COR-L47 (cell line): ENCODE results near the gene CST11.
"Not testable (repeated sequence)": the region's sequence is repeated elsewhere in the genome, so short reads cannot be mapped to it uniquely, and the experiment has no call there.

ENCODE experiments used
- DNase-seq: peaks from one replicate; lab custom pipeline; 2025; lab: John Stamatoyannopoulos, UW

The CST11 gene, protein sequence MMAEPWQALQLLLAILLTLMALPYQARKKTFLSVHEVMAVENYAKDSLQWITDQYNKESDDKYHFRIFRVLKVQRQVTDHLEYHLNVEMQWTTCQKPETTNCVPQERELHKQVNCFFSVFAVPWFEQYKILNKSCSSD

DNA sequence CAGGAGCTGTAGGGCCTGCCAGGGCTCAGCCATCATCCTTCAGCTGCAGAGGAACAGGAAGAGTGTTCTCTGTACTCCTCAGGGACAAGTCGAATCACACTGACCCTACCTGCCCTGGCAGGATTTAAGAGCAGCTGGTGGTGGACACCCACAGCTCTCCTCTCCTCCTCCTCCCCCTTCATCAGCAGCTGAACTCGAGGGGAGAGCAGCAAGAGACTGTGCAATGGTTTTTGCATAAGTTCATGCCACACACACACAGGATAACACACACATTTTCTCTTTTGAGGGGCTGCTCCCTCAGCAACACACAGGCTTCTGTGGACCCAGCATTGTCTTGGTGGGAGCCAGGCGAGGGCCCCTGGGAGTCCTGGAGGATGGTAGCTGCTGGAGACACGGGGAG is at the start of gene CST11:
CST11 (minus strand) TSS at position 101 of the 400 bp plus-strand sequence; CDS start at position 36, 65 bp downstream.
- DNase-seq, result no peak

DNA sequence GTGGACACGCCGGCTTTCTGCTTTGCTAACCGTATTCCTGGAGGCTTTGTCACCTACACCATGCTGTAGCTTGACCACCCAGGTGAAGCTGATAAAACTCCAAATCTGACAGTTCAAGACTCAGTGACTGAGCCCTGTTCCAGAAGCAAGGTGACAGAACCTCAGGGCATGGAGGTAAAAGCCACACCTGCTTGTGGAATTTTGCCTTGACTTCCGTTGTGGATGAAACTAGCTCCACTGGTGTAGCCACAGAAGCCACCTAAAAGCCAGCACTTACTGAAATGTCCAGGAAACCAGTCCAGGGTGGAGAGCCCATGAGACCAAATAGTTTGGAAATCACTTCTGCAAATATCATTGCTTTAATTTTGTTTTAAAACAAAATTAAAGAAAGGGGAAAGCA is 49.2 kb upstream of the CST11 start:
- no peak for DNase-seq

DNA sequence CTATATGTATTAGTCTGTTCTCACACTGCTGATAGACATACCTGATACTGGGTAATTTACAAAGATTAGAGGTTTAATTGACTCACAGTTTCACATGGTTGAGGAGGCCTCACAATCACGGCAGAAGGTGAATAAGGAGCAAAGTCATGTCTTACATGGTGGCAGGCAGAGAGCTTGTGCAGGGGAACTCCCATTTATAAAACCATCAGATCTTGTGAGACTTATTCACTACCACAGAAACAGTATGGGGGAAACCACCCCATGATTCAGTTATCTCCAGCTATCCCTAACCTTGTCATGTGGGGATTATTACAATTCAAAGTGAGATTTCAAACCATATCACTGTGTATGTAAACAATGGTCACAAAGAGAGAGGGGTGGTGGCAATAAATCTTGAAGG is 44.9 kb upstream of the CST11 start:
- DNase-seq, result no peak

DNA sequence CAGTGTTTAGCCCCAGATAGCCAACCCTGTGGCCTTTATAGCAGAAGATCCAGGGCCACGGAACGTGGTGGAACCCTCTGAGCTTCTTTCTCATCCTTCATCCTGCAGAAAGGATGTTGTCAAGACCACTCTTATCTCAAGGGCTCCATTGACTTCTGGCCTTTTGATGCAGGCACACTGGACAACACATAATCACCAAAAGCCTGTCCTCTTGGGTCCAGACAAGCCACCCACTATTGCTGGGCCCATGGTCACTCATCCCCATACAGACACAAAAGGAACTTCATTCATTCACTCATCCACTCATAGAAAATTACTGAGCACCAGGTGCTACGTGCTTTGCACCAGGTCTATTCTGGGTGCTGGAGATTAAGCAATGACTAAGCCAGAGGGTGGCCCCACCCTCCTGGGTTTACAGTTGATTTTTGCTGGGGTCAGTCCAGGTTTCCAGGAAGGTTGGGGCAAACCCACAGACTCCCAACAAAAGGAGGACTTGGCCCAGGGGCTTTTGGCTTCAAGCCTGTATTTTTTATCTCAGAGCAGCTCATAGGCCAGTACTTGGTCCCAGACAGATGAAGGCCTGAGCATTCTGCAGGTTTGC is 40.6 kb upstream of the CST11 start:
- DNase-seq, result no peak

DNA sequence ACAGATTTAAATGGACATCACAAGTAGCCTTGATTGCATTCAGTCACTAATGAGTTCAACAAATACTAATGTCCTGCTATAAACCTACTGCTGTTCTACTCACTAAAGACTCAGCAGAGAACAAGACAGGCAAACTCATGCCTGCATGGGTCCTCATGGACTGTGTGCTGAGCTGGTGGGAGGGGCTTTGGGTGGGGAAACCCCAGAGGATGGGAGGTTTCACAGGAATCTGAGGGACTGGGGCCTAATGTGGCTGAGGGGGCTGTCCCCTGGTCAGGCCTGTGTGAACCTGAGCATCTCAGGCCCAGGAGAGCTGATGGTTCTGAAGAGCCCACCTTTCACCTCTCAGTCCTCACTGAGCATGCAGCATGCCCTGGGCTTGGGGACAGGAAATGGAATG is 39.6 kb upstream of the CST11 start:
- no peak for DNase-seq

DNA sequence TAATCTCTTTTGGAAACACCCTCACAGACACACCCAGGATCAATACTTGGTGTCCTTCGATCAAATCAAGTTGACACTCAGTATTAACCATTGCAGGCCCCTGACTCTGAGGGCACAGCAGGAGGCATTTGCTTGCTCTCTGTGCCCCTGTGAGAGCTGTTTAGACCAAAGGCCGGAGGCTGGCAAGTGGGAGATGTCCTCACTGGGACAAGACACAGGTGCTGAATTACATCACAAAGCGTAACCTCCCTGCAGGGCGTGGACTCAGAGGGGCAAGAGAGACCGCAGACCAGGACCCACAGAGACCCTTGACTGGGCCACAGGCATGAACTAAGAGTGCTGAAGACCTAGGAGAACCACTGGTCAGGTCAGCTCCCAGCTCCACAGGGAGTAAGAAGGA is 38.1 kb upstream of the CST11 start, which contains the start of gene CST8:
CST8 (plus strand) TSS at position 301 of the 400 bp plus-strand sequence. CDS start 551 bp downstream, outside the sequence.
- no peak for DNase-seq

DNA sequence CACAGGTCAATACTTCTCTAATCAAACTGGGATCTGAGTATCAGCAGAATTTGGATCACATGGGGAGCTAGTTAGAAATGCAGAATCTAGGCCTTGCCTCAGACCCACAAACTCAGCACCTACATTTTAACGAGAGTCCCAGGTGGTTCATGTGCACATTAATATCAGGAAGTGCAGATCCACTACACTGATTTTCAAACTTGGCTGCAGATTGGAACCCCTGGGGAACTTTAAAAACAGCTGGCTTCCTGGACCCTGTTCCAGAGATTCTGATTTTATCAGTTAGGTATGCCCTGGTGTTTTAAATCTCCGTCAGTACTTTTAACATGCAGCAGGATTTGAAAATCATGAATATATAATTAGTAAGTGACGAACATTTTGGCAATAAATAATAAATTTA is 36.3 kb upstream of the CST11 start:
- DNase-seq, result no peak

DNA sequence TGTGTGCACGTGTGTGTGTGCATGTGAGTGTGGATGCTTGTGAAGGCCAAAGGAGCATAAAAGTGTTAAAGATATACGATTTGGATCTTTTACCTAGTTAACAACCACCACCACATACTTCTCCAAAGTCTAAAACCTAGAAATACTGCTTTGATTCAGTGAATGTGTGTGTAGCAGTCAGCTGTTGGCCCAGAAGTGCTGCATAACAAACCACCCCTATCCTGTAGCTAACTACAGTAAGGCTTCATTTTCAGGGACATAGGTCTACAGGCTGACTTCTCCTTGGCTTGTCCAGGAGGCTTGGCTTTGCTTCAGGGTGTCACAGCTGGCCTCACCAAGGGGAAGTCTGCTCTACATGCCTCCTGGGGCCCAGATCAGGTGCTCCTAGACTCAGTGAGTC is 35.8 kb upstream of the CST11 start:
- no peak for DNase-seq

DNA sequence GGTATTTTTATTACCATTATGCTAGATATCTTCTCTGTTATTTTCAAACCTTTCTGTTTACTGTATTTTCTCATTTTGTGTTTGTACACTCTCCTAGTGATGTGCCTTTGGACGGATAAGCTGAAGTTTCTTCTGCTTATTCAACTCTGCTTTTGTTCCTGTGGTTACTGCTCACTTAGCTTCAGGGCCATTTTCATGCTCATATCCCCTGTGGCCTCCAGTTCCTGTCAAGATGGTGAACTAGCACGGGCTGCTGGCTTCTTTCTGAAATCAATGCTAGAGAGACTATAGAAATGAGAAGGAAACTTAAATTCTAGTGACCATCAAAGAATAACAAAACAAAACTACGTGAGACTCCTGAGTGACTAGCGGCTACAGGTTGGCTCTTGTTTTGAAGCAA is 31.4 kb upstream of the CST11 start:
- no peak for DNase-seq

DNA sequence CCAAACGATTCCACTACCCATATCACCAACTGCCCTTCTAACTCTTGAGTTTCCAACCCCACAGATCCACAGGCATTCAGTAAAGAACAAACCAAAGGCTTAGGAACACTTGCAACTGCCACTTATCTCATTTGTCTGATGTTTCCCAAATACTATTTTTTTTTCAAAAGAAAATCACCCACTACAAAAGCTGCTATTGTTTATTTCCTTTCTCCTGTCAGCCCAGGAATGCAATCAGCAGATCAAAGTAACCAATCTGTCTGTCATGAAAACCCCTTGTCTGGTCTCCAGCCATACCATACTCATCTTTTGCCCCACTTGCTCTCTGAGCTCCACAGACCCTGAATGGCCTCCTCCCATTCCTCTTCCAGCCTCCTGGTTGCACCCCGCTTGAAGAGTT is 29.5 kb upstream of the CST11 start:
- no peak for DNase-seq

DNA sequence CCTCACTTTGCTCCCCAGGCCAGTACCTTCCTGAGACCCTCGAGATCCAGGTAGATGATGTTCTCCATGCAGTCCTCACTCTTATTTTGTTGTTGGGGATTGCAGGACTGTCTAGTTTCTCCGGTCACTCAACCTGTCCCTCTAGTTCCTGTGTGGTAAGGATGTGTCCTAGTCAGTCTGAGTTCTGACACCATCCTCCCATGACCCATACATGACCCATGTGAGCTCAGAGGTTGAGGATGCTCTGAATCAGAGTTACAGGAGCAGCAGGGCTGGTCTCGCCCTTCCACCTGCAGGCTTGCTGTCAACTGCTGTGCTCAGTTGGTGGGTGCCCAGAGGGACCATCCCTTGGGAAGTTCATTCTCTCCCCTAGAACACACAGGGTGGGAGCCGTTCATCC is 26.4 kb upstream of the CST11 start:
- no peak for DNase-seq

DNA sequence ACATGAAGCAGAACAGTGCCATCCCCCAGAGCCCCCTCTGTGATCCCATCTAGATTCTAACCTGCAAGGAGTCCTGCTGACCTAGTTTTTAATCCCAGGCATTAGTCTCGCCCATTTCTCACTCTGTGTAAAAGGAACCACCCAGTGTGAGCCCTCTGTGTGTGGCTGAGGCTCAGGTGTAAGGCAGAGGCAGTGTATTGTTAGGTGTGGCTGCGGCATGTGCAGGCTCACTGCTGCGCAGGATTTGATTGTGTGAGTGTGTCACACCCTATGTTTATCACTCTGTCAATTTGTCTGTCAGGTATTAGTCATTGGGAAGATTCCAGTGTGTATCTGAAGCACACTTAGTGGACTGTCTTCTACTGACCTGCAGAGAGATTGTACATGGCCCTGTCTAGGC is 24.5 kb upstream of the CST11 start:
- DNase-seq, result no peak

DNA sequence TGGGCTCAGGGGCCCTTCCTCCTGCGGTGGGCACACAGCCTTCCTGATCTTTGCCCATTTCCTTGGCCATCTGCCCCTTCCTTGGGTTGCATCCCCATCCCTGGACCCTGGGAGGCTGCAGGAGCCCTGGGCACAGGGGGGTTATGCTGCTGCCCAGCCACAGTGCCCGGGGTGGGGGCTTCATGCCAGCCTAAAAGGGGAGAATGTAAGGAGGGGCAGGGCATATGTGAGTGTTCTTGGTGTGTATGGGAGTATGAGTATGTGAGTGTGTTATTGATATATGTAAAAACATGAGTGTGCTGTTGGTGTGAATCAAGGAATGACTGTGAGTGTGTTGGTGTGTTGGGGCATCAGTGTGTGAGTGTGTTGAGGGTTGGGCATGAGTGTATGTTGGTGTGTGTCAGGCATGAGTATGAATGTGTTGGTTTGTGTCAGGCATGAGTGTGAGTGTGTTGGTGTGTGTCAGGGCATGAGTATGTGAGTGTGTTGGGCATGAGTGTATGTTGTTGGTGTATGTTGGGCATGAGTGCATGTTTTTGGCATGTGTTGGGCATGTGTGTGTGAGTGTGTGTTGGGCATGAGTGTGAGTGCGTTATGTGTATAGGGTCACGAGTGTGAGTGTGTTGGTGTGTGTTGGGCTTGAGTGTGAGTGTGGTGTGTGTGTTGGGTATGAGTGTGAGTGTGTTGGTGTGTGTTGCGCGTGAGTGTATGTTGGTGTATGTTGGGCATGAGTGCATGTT is 23.5 kb upstream of the CST11 start:
- no peak for DNase-seq

DNA sequence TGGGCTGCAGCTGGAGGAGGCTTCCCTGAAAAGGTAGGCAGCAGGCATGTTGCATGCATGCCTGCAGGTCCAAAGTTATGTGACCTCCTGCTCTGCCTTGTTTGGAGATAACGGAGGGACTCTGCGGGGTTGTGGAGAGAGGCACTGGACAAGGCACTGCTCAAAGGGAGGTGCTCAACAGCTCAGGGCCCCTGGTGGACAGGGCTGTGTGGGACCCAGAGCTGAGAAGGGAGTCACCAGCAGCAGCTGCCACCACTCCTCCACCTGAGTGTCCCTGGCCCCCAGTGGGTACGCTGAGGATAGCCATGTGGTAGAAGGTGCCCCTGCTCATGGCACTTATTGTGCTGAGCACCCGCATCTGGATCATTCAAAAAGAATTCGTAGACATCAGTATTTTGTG is 22.7 kb upstream of the CST11 start:
- DNase-seq, result no peak

DNA sequence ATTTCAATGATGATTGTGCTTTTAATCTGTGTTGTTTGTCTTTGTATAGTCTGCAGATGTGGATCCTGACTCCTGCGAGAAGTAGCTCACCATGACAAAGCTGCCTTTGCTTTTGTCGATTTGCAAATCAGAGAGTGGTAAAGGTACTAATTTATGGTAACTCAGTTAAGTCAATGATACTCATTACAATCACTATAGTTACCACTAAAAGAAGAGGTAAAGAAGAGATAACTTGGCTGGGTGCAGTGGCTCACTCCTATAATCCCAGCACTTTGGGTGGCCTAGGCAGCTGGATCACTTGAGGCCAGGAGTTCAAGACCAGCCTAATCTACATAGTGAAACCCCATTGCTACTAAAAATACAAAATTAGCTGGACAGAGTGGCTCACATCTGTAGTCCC is 20.6 kb upstream of the CST11 start:
- not testable (repeated sequence) for DNase-seq

DNA sequence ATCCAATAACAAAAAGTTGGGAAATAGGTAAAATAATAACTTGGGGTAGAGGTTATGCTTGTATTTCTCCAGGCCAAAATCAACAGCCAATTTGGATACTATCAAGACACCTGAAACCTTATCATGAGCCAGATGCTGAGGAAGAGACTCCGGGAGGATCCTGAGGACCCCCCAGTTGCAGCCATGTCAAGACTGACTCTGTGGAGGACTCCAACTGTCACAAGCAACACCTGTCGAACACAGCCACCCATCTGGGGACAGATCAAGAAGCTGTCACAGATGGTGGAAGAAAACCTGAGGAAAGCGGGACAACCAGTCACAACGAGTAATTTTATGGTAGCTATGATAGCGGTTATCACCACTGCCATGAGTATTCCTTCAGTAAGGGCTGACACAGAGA is 19.6 kb upstream of the CST11 start:
- DNase-seq, result not testable (repeated sequence)

DNA sequence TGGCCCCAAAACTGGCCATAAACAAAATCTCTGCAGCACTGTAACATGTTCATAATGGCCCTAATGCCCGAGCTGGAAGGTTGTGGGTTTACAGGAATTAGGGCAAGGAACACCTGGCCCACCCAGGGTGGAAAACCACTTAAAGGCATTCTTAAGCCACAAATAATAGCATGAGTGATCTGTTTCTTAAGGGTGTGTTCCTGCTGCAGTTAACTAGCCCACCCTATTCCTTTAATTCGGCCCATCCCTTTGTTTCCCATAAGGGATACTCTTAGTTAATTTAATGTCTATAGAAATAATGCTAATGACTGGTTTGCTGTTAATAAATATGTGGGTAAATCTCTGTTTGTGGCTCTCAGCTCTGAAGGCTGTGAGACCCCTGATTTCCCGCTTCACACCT is 14.3 kb upstream of the CST11 start:
- not testable (repeated sequence) for DNase-seq

DNA sequence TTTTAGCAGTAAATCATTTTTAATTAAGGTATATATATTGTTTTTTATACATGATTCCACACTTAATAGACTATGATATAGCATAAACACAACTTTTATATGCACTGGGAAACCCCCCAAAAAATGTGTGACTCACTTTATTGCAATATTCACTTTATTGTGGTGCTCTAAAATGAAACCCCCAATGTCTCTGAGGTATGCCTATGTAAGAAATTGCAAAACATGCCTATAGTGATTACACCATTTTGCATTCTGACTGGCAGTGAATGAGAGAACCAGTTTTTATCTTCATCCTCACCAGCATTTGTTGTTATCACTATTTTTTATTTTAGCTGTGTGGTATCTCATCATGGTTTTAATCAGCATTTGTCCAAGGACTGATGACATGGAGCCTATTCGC is 8.5 kb upstream of the CST11 start:
- DNase-seq, result no peak

DNA sequence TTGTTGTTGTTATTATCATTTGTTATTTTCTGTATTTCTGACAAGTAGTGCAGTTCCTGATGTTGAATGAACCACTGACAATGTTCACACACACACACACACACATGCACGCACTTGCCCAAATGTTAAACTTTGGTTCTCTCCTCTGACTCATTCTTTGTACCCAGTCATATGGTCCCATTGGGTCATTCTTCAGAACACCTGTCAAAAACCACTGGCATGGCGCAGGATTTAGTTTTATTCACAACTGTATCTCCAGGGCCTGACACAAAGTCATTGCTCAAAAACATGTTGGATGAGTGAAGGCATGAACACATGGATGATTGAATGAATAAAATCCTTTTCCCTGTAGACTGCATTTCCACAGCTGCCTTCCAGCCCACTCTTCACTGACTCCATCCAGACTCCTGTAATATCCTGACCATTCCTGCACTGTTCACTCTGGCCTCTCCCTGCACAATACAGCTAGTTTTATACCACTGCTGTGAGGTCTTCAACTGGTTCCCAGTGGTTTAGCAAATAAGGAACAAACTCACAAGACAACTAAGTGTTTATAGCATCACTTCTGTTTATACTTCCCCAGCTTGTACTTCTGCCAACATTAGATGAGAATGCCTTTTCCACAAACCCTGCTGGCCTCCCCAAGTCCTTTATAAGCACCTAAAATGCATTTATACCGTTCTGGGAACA is 6.9 kb upstream of the CST11 start:
- DNase-seq, result no peak

DNA sequence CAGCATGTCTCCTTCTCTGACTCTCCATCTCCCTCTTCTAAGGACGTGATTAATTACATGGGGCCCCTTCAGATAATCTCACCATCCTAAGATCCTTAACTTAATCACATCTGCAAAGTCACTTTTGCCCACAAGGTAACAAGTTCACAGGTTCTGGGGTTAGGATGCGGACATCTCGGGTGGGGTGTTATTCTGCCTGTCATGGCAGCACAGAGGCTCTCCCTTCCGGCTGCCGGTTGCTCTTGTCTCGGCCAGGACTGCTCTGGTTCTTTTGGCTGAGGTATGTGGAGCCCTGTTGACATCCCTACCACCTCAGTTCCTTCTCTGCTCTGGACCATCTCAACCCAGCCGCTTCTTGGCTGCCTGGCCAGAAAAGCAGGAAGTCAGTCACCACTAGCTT is 4.2 kb upstream of the CST11 start:
- DNase-seq, result no peak

DNA sequence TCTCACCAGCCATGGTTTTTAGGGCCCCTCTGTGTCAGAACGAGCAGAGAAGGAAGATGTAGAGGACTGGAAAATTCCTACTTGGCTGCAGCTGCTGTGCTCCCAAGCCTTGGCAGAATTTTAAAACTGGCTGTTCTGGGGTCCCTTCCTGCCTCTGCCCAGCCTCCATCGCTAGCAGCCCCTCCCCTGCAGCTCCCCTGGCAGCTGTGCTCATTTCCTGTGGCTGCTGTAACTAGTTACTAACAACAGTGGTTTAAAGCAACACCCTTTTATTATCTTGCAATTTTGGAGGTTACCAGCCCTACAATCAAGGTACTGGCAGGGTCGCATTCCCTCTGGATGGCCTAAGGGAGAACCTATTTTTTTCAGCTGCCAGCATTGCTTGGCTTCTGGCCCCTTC is 3.7 kb upstream of the CST11 start:
- peak; percentile 10 for DNase-seq

DNA sequence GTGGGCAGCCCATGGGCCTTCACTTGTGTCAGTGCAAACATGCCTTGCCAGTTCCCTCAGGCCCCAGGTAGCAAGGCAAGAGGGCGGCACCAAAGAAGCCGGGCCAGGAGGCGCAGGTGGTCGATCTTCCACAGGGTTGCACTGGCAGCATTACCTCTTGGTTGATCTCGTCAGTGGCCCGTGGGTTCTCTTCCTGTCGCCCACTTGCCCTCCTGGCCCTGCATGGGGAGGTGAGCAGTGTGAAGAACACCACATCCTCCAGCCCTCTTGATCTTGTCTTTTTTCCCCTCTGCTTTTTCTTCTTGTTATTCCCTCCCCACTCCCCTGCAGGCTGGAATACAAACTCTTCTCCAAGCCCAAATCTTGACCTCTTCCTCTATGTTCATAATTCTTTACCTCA is 3.0 kb upstream of the CST11 start:
- no peak for DNase-seq

DNA sequence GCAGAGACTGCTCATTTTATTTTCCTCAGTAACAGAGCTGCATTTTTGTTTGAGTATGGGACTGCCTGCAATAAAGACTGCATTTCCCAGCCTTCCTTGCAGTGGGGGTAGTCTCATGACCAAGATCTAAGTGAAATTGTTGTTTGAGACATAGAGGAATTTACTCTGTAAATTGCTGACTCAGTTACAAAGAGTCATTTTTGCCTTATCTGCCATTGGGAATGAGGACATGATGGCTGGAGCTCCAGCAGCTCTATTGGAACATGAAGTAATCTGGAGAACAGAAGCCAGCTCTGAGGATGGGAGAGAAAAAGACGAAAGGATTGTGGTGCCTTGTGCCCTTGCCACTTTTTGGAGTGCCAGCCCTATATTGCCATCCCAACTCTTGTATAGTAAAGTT is 2.1 kb upstream of the CST11 start:
- DNase-seq, result no peak
